Panc1 (cell line): ENCODE data around the gene PET117. TPM values are rescaled to one million over a fixed set of nuclear protein-coding genes. Genes with fewer than 3 reads are reported as not detected.

Experiments used
- ATAC-seq: fragments of 200-7000 bp; cut with Tn5 transposase; 2 replicates; pipeline ENCODE4 v1.9.1; 2020; ENCODE audit warnings: mild to moderate bottlenecking, moderate library complexity
- BruUV-seq: library from RNA; stranded (reverse); fragments of 400-500 nt; replicated peaks from 2 replicates; lab custom pipeline; 2021; lab: Mats Ljungman, UMichigan
- CTCF ChIA-PET: fragments of 300-600 bp; sonication (Branson Sonifier 250); formaldehyde crosslinking; loops from one replicate; lab custom pipeline; 2022; ENCODE audit warnings: antibody characterized with exemption; lab: Charles Lee
- POLR2A ChIA-PET: fragments of 300-600 bp; sonication (Branson Sonifier 250); formaldehyde crosslinking; loops from one replicate; lab custom pipeline; 2022; ENCODE audit warnings: antibody characterized with exemption; lab: Charles Lee
- DNase-seq: peaks from one replicate; pipeline ENCODE4 v3.0.0-alpha.2; 2010; ENCODE audit warnings: low read depth, low spot score
- H3K27ac ChIP-seq: 2 replicates; pipeline ENCODE4 v1.5.1; 2011; ENCODE audit warnings: mild to moderate bottlenecking, low read length, inconsistent platforms
- H3K27me3 ChIP-seq: fragments of 200-500 bp; sonication (Bioruptor generic); 2 replicates; pipeline ENCODE4 v1.6.0; 2014; ENCODE audit warnings: low read length, inconsistent platforms; ENCODE audit not compliant: control insufficient read depth, insufficient read depth
- H3K36me3 ChIP-seq: fragments of 200-500 bp; sonication (Bioruptor generic); 2 replicates; pipeline ENCODE4 v1.5.1; 2014; ENCODE audit warnings: inconsistent platforms, mild to moderate bottlenecking, low read length, moderate library complexity; ENCODE audit not compliant: control insufficient read depth, insufficient read depth
- H3K4me1 ChIP-seq: 2 replicates; pipeline ENCODE4 v1.5.1; 2011; ENCODE audit warnings: inconsistent platforms, mild to moderate bottlenecking, low read length, moderate library complexity; ENCODE audit not compliant: control insufficient read depth, insufficient read depth
- H3K4me3 ChIP-seq, 2 experiments: 2 replicates each; pipeline ENCODE4 v1.5.1; 2011 to 2012; ENCODE audit warnings: low read depth in 2 of 2, low read length in 2 of 2, mild to moderate bottlenecking in 2 of 2, inconsistent platforms in 1 of 2, moderate library complexity in 1 of 2
- H3K9me3 ChIP-seq: fragments of 200-500 bp; sonication (Bioruptor generic); 2 replicates; pipeline ENCODE4 v1.5.1; 2014; ENCODE audit warnings: low read depth, mild to moderate bottlenecking, inconsistent platforms, low read length, moderate library complexity; ENCODE audit not compliant: control insufficient read depth, insufficient read depth
- CTCF ChIP-seq: fragments of 450-650 bp; IDR thresholded peaks from 2 replicates; pipeline ENCODE4 v1.5.1; 2017; ENCODE audit warnings: mild to moderate bottlenecking
- POLR2AphosphoS5 ChIP-seq: IDR thresholded peaks from 2 replicates; pipeline ENCODE4 v1.6.1; 2012; ENCODE audit warnings: mild to moderate bottlenecking, low read depth, low read length, moderate library complexity
- REST ChIP-seq, 2 experiments: IDR thresholded peaks; 2 replicates each; pipeline ENCODE4 v1.6.1; 2011 to 2012; ENCODE audit warnings: low read depth in 2 of 2, control low read depth in 1 of 2, low read length in 1 of 2, mild to moderate bottlenecking in 1 of 2, moderate library complexity in 1 of 2; ENCODE audit not compliant: insufficient read depth in 1 of 2
- SIN3A ChIP-seq: IDR thresholded peaks from 2 replicates; pipeline ENCODE4 v1.6.1; 2012; ENCODE audit warnings: low read depth, mild to moderate bottlenecking, low read length, moderate library complexity, borderline replicate concordance; ENCODE audit not compliant: insufficient read depth
- TCF7L2 ChIP-seq: IDR thresholded peaks from 2 replicates; pipeline ENCODE4 v1.6.1; 2011; ENCODE audit warnings: mild to moderate bottlenecking, low read depth, low read length, inconsistent platforms
- in situ Hi-C: cut with HindIII; loops from 2 replicates; pipeline ENCODE4 v1.10.0; 2016; ENCODE audit warnings: low sequenced_read_pairs, low pct_unique_long_range_greater_than_20kb
- intact Hi-C: fragments of 100-400 bp; cut with micrococcal nuclease; formaldehyde crosslinking; loops from one replicate; pipeline ENCODE4 v1.10.0; 2022; ENCODE audit not compliant: unreplicated experiment
- total RNA-seq: library from RNA; stranded (reverse); gene quantifications from one replicate; pipeline ENCODE4 v1.2.1, GENCODE V29; 2021; ENCODE audit not compliant: unreplicated experiment

PET117 gene
- total RNA-seq, 1 experiment from 2014 or later = 14.6 TPM

GRCh38 chr20:18092890-18093289 is 44.8 kb upstream of the PET117 start:
- TF ChIP-seq SIN3A = no peak
- TF ChIP-seq TCF7L2 = no peak
- TF ChIP-seq CTCF = no peak
- no peak for TF ChIP-seq REST (IDR thresholded peaks at IDR 0.05; ENCODE audit: insufficient read depth in 1 of 2, low read depth in 2 of 2, low read length in 1 of 2)
- TF ChIP-seq POLR2AphosphoS5 = no peak
- DNase-seq (no peak), ATAC-seq (no peak; the same call in 1 of the 2 replicates)
- POLR2A ChIA-PET = no interaction called here
- BruUV-seq = no TSS peak
- CTCF ChIA-PET = no interaction called here
- H3K4me3 ChIP-seq = no peak overlapping the region
- no peaks in the 10 kb centered on the region for H3K9me3 ChIP-seq
- no peaks in the 10 kb centered on the region for H3K4me1 ChIP-seq
- H3K27me3 ChIP-seq = peaks cover 2% of the 10 kb centered on the region; the same call in 1 of the 2 replicates
- intact Hi-C loops (no loop called here), in situ Hi-C loops (no loop called here)
- H3K36me3 ChIP-seq = no peaks in the 10 kb centered on the region
- no peak overlapping the region for H3K27ac ChIP-seq

GRCh38 chr20:18093388-18093787 is 44.3 kb upstream of the PET117 start:
- H3K36me3 ChIP-seq = no peaks in the 10 kb centered on the region
- H3K9me3 ChIP-seq = no peaks in the 10 kb centered on the region
- no peak overlapping the region for H3K27ac ChIP-seq
- CTCF ChIA-PET = no interaction called here
- in situ Hi-C loops (no loop called here), intact Hi-C loops (no loop called here)
- no TSS peak for BruUV-seq
- DNase-seq (no peak), ATAC-seq (no peak)
- no peak for TF ChIP-seq CTCF
- TF ChIP-seq REST (IDR thresholded peaks at IDR 0.05; ENCODE audit: insufficient read depth in 1 of 2, low read depth in 2 of 2, low read length in 1 of 2) = no peak
- no peak for TF ChIP-seq TCF7L2
- no peak for TF ChIP-seq POLR2AphosphoS5
- no peak for TF ChIP-seq SIN3A
- H3K27me3 ChIP-seq = peaks cover 2% of the 10 kb centered on the region; the same call in 1 of the 2 replicates
- POLR2A ChIA-PET = no interaction called here
- no peak overlapping the region for H3K4me3 ChIP-seq
- H3K4me1 ChIP-seq = no peaks in the 10 kb centered on the region
